Measurements from ENCODE around the gene SPACA6. TPM values are rescaled to one million over a fixed set of nuclear protein-coding genes. Genes with fewer than 3 reads are reported as not detected.
A peak's percentile ranks its signal among the peaks of the same experiment; 100 is the strongest.

Gene SPACA6
- total and polyA plus RNA-seq, 11 donors: 2.9 to 16.8 (median 10.2) TPM

- Histone ChIP-seq H3K4me1 (peaks cover 0 to 37% (median 22%) of the 10 kb centered on the region in 12 donors), H3K36me3 (peaks cover 0 to 68% (median 53%) of the 10 kb centered on the region in 9 donors), H3K27ac (peak overlapping the region in 7 of 12 donors; percentile 19 to 96 (median 88)), H3K9me3 (no peaks in the 10 kb centered on the region), H3K27me3 (no peaks in the 10 kb centered on the region), H3K4me3 (peak overlapping the region in 1 of 12 donors; percentile 68)
- intact Hi-C loops (cut with DNase I): no loop called here
- ATAC-seq (peak in 3 of 4 donors; percentile 22 to 47 (median 46)), DNase-seq (peak; percentile 75 to 85 (median 76))
- no peak for TF ChIP-seq POLR2A (IDR thresholded peaks at IDR 0.05)
- no peak for TF ChIP-seq CTCF (IDR thresholded peaks at IDR 0.05)
- 40 to 55% (median 46%) methylated on average over 24 to 27 of the region's 27 CpGs for WGBS, 4 donors
These were observed 9.1 kb downstream of the SPACA6 start for GRCh38 chr19:51702103-51702824.

GRCh38 chr19:51702825-51703574 lies 9.9 kb downstream of the SPACA6 start:
- ATAC-seq (peak in 2 of 4 donors; percentile 0 to 1), DNase-seq (peak in 1 of 5 donors; percentile 45)
- Histone ChIP-seq H3K9me3 (no peaks in the 10 kb centered on the region), H3K4me1 (peaks cover 0 to 37% (median 22%) of the 10 kb centered on the region in 12 donors), H3K4me3 (peak overlapping the region in 8 of 12 donors; percentile 61 to 77 (median 68)), H3K36me3 (peaks cover 0 to 67% (median 51%) of the 10 kb centered on the region in 9 donors), H3K27me3 (no peaks in the 10 kb centered on the region), H3K27ac (peak overlapping the region in 11 of 12 donors; percentile 81 to 97 (median 91))
- WGBS, 4 donors: 50 to 78% (median 60%) methylated on average over 45 to 46 of the region's 46 CpGs
- intact Hi-C loops (cut with DNase I): no loop called here
- no peak for TF ChIP-seq CTCF (IDR thresholded peaks at IDR 0.05)
- TF ChIP-seq POLR2A (IDR thresholded peaks at IDR 0.05): peak in 1 of 2 donors; percentile 7

GRCh38 chr19:51703575-51704515 lies 10.7 kb downstream of the SPACA6 start:
- Histone ChIP-seq H3K4me3 (peak overlapping the region; percentile 28 to 77 (median 66)), H3K27me3 (no peaks in the 10 kb centered on the region), H3K9me3 (no peaks in the 10 kb centered on the region), H3K27ac (peak overlapping the region; percentile 81 to 97 (median 90)), H3K4me1 (peaks cover 0 to 37% (median 22%) of the 10 kb centered on the region in 12 donors), H3K36me3 (peaks cover 0 to 60% (median 43%) of the 10 kb centered on the region in 9 donors)
- intact Hi-C loops (cut with DNase I): loop anchor here in 3 of 10 donors (1.0 to 2.0 kb wide), 2 partner anchors 15 kb away; no protein-coding TSS in a partner anchor
- 3 to 17% (median 9%) methylated on average over 23 to 74 of the region's 74 CpGs for WGBS, 4 donors
- TF ChIP-seq POLR2A (IDR thresholded peaks at IDR 0.05) (peak in 1 of 2 donors; percentile 78), CTCF (IDR thresholded peaks at IDR 0.05) (peak; percentile 23 to 80 (median 49))
- peak; percentile 97 to 98 (median 98) for DNase-seq
- peak; percentile 94 to 96 (median 96) for ATAC-seq

All from heart left ventricle (tissue), 16 donors.